ENCODE measurements around the gene PIRT.

PIRT gene

GRCh38 chr17:10815319-10815718 lies 22.6 kb downstream of the PIRT start:
- H3K9ac ChIP-seq (ENCODE audit: low read depth, low read length): no peak overlapping the region
- H3K36me3 ChIP-seq (ENCODE audit: insufficient read depth, low read length): no peaks in the 10 kb centered on the region
- no peak overlapping the region for H3K4me2 ChIP-seq (ENCODE audit: low read length)
- H3K4me3 ChIP-seq (ENCODE audit: low read length): no peak overlapping the region
- H3K4me1 ChIP-seq (ENCODE audit: control insufficient read depth, insufficient read depth, low read length): no peaks in the 10 kb centered on the region
- H3K27me3 ChIP-seq (ENCODE audit: control insufficient read depth, insufficient read depth, low read length): no peaks in the 10 kb centered on the region
- no peaks in the 10 kb centered on the region for H3K9me3 ChIP-seq (replicated peaks; ENCODE audit: low read length)

- Histone ChIP-seq H3K9me3 (replicated peaks; ENCODE audit: low read length) (no peaks in the 10 kb centered on the region), H3K36me3 (ENCODE audit: insufficient read depth, low read length) (no peaks in the 10 kb centered on the region), H3K4me1 (ENCODE audit: control insufficient read depth, insufficient read depth, low read length) (no peaks in the 10 kb centered on the region), H3K4me2 (ENCODE audit: low read length) (no peak overlapping the region), H3K9ac (ENCODE audit: low read depth, low read length) (no peak overlapping the region), H3K4me3 (ENCODE audit: low read length) (no peak overlapping the region), H3K27me3 (ENCODE audit: control insufficient read depth, insufficient read depth, low read length) (no peaks in the 10 kb centered on the region)
Observed at GRCh38 chr17:10814075-10814474, 23.8 kb downstream of the PIRT start.

GRCh38 chr17:10812674-10813073 lies 25.2 kb downstream of the PIRT start:
- Histone ChIP-seq H3K27me3 (ENCODE audit: control insufficient read depth, insufficient read depth, low read length) (no peaks in the 10 kb centered on the region), H3K36me3 (ENCODE audit: insufficient read depth, low read length) (no peaks in the 10 kb centered on the region), H3K4me3 (ENCODE audit: low read length) (no peak overlapping the region), H3K4me2 (ENCODE audit: low read length) (no peak overlapping the region), H3K4me1 (ENCODE audit: control insufficient read depth, insufficient read depth, low read length) (no peaks in the 10 kb centered on the region), H3K9me3 (replicated peaks; ENCODE audit: low read length) (no peaks in the 10 kb centered on the region), H3K9ac (ENCODE audit: low read depth, low read length) (no peak overlapping the region)

GRCh38 chr17:10809605-10810004 lies 28.3 kb downstream of the PIRT start:
- H3K36me3 ChIP-seq (ENCODE audit: insufficient read depth, low read length): no peaks in the 10 kb centered on the region
- no peaks in the 10 kb centered on the region for H3K9me3 ChIP-seq (replicated peaks; ENCODE audit: low read length)
- no peaks in the 10 kb centered on the region for H3K4me1 ChIP-seq (ENCODE audit: control insufficient read depth, insufficient read depth, low read length)
- H3K27me3 ChIP-seq (ENCODE audit: control insufficient read depth, insufficient read depth, low read length): no peaks in the 10 kb centered on the region
- H3K9ac ChIP-seq (ENCODE audit: low read depth, low read length): no peak overlapping the region
- H3K4me3 ChIP-seq (ENCODE audit: low read length): no peak overlapping the region
- H3K4me2 ChIP-seq (ENCODE audit: low read length): no peak overlapping the region

- Histone ChIP-seq H3K27me3 (ENCODE audit: control insufficient read depth, insufficient read depth, low read length) (no peaks in the 10 kb centered on the region), H3K9me3 (replicated peaks; ENCODE audit: low read length) (peaks cover under 1% of the 10 kb centered on the region), H3K4me1 (ENCODE audit: control insufficient read depth, insufficient read depth, low read length) (no peaks in the 10 kb centered on the region), H3K4me3 (ENCODE audit: low read length) (no peak overlapping the region), H3K36me3 (ENCODE audit: insufficient read depth, low read length) (no peaks in the 10 kb centered on the region), H3K4me2 (ENCODE audit: low read length) (no peak overlapping the region), H3K9ac (ENCODE audit: low read depth, low read length) (no peak overlapping the region)
Observed at GRCh38 chr17:10807704-10808128, 30.2 kb downstream of the PIRT start.

- no peaks in the 10 kb centered on the region for H3K27me3 ChIP-seq (ENCODE audit: control insufficient read depth, insufficient read depth, low read length)
- no peaks in the 10 kb centered on the region for H3K4me1 ChIP-seq (ENCODE audit: control insufficient read depth, insufficient read depth, low read length)
- H3K9ac ChIP-seq (ENCODE audit: low read depth, low read length): no peak overlapping the region
- peaks cover 3% of the 10 kb centered on the region for H3K9me3 ChIP-seq (replicated peaks; ENCODE audit: low read length)
- no peak overlapping the region for H3K4me2 ChIP-seq (ENCODE audit: low read length)
- no peak overlapping the region for H3K4me3 ChIP-seq (ENCODE audit: low read length)
- H3K36me3 ChIP-seq (ENCODE audit: insufficient read depth, low read length): no peaks in the 10 kb centered on the region
Observed at GRCh38 chr17:10806545-10807262, 31.2 kb downstream of the PIRT start.

GRCh38 chr17:10805911-10806310 lies 32.0 kb downstream of the PIRT start:
- no peaks in the 10 kb centered on the region for H3K4me1 ChIP-seq (ENCODE audit: control insufficient read depth, insufficient read depth, low read length)
- H3K9ac ChIP-seq (ENCODE audit: low read depth, low read length): no peak overlapping the region
- no peak overlapping the region for H3K4me3 ChIP-seq (ENCODE audit: low read length)

GRCh38 chr17:10804546-10804945 lies 33.3 kb downstream of the PIRT start:
- H3K36me3 ChIP-seq (ENCODE audit: insufficient read depth, low read length): no peaks in the 10 kb centered on the region
- H3K4me1 ChIP-seq (ENCODE audit: control insufficient read depth, insufficient read depth, low read length): no peaks in the 10 kb centered on the region
- no peaks in the 10 kb centered on the region for H3K27me3 ChIP-seq (ENCODE audit: control insufficient read depth, insufficient read depth, low read length)
- H3K4me2 ChIP-seq (ENCODE audit: low read length): no peak overlapping the region
- no peak overlapping the region for H3K4me3 ChIP-seq (ENCODE audit: low read length)
- H3K9ac ChIP-seq (ENCODE audit: low read depth, low read length): no peak overlapping the region
- H3K9me3 ChIP-seq (replicated peaks; ENCODE audit: low read length): peaks cover 3% of the 10 kb centered on the region

More at GRCh38 chr17:10805911-10806310, 32.0 kb downstream of the PIRT start:
- Histone ChIP-seq H3K27me3 (ENCODE audit: control insufficient read depth, insufficient read depth, low read length) (no peaks in the 10 kb centered on the region), H3K4me2 (ENCODE audit: low read length) (no peak overlapping the region), H3K9me3 (replicated peaks; ENCODE audit: low read length) (peaks cover 3% of the 10 kb centered on the region), H3K36me3 (ENCODE audit: insufficient read depth, low read length) (no peaks in the 10 kb centered on the region)

GRCh38 chr17:10803830-10804475 lies 33.9 kb downstream of the PIRT start, which contains the start of gene TMEM238L:
TSS of gene TMEM238L (minus strand) at chr17:10804099. CDS start at chr17:10803963, 136 bp downstream.
- H3K9ac ChIP-seq (ENCODE audit: low read depth, low read length): no peak within 1 kb of the TSS
- H3K9me3 ChIP-seq (replicated peaks; ENCODE audit: low read length): peaks cover 3% of the 10 kb centered on the region

GRCh38 chr17:10803350-10803749 lies 34.5 kb downstream of the PIRT start:
- H3K36me3 ChIP-seq (ENCODE audit: insufficient read depth, low read length): no peaks in the 10 kb centered on the region
- H3K9ac ChIP-seq (ENCODE audit: low read depth, low read length): no peak overlapping the region
- H3K4me2 ChIP-seq (ENCODE audit: low read length): no peak overlapping the region
- no peak overlapping the region for H3K4me3 ChIP-seq (ENCODE audit: low read length)
- H3K4me1 ChIP-seq (ENCODE audit: control insufficient read depth, insufficient read depth, low read length): no peaks in the 10 kb centered on the region
- H3K9me3 ChIP-seq (replicated peaks; ENCODE audit: low read length): peaks cover 3% of the 10 kb centered on the region
- H3K27me3 ChIP-seq (ENCODE audit: control insufficient read depth, insufficient read depth, low read length): no peaks in the 10 kb centered on the region

More at GRCh38 chr17:10803830-10804475, 33.9 kb downstream of the PIRT start, which contains the start of gene TMEM238L:
- Histone ChIP-seq H3K4me2 (ENCODE audit: low read length) (no peak within 1 kb of the TSS), H3K36me3 (ENCODE audit: insufficient read depth, low read length) (no peaks in the 10 kb centered on the region), H3K4me1 (ENCODE audit: control insufficient read depth, insufficient read depth, low read length) (no peaks in the 10 kb centered on the region), H3K4me3 (ENCODE audit: low read length) (no peak within 1 kb of the TSS), H3K27me3 (ENCODE audit: control insufficient read depth, insufficient read depth, low read length) (no peaks in the 10 kb centered on the region)

- Histone ChIP-seq H3K4me2 (ENCODE audit: low read length) (no peak overlapping the region), H3K9ac (ENCODE audit: low read depth, low read length) (no peak overlapping the region), H3K36me3 (ENCODE audit: insufficient read depth, low read length) (no peaks in the 10 kb centered on the region), H3K27me3 (ENCODE audit: control insufficient read depth, insufficient read depth, low read length) (no peaks in the 10 kb centered on the region), H3K9me3 (replicated peaks; ENCODE audit: low read length) (peaks cover 3% of the 10 kb centered on the region), H3K4me1 (ENCODE audit: control insufficient read depth, insufficient read depth, low read length) (no peaks in the 10 kb centered on the region), H3K4me3 (ENCODE audit: low read length) (no peak overlapping the region)
Observed at GRCh38 chr17:10802496-10803284, 35.2 kb downstream of the PIRT start.

Measured in skeletal muscle satellite cell (primary cell).